Measurements from ENCODE around the gene KRT36. TPM values are rescaled to one million over a fixed set of nuclear protein-coding genes. Genes with fewer than 3 reads are reported as not detected.

Gene KRT36
- total and polyA plus RNA-seq, 10 of the 15 experiments (the other 5 are each of a cell fraction or from before 2014, with no cell fraction given) = not detected

GRCh38 chr17:41464173-41464572 lies 25.5 kb downstream of the KRT36 start:
- ChIA-PET CTCF (no interaction called here), SMC1A (ENCODE audit: uncharacterized antibody, unreplicated experiment) (no interaction called here), RAD21 (ENCODE audit: unreplicated experiment) (no interaction called here), POLR2A (no interaction called here)
- WGBS (ENCODE audit: insufficient coverage, insufficient replicate concordance, low lambda C conversion rate, missing lambda C conversion rate) = 35% methylated on average over 11 of the region's 11 CpGs
- Histone ChIP-seq H2AFZ (ENCODE audit: control insufficient read depth, low read depth, low read length) (no peak overlapping the region), H3K9me3 (replicated peaks; ENCODE audit: control insufficient read depth, insufficient read depth, low read length) (no peaks in the 10 kb centered on the region), H3K79me2 (ENCODE audit: control insufficient read depth, insufficient read depth, low read length) (no peaks in the 10 kb centered on the region), H3K4me1 (ENCODE audit: control insufficient read depth, insufficient read depth, low read length) (no peaks in the 10 kb centered on the region), H3K36me3 (ENCODE audit: control insufficient read depth in 2 of 2, insufficient read depth in 2 of 2, low read length in 1 of 2) (no peaks in the 10 kb centered on the region), H3K27me3 (replicated peaks in 1 of 2; ENCODE audit: control insufficient read depth in 2 of 2, insufficient read depth in 2 of 2, low read length in 1 of 2) (no peaks in the 10 kb centered on the region; a peak in 2 of 4 replicates), H3K4me2 (ENCODE audit: control insufficient read depth, insufficient read depth) (no peak overlapping the region), H3K9ac (ENCODE audit: control insufficient read depth, insufficient read depth, low read length) (no peak overlapping the region), H3K27ac (ENCODE audit: control insufficient read depth, insufficient read depth) (no peak overlapping the region), H3K4me3 (no peak overlapping the region), H4K20me1 (ENCODE audit: control insufficient read depth, insufficient read depth) (no peaks in the 10 kb centered on the region)
- in situ Hi-C loops (cut with MboI) = no loop called here
- DNase-seq (ENCODE audit: low read depth, low spot score) = no peak
- TF ChIP-seq STAT3 (IDR thresholded peaks at IDR 0.05; ENCODE audit: low read depth, low read length) = no peak
- TF ChIP-seq NR2C2 (IDR thresholded peaks at IDR 0.05; ENCODE audit: borderline replicate concordance, control insufficient read depth, insufficient read length, low read depth) = no peak
- TF ChIP-seq NKRF (conservative IDR thresholded peaks at IDR 0.05) = no peak
- no peak for TF ChIP-seq CREM (IDR thresholded peaks at IDR 0.05; ENCODE audit: low read depth)
- no peak for TF ChIP-seq FOXM1 (IDR thresholded peaks at IDR 0.05; ENCODE audit: low read depth, low read length)
- no TSS peak for BruUV-seq (replicated peaks)
- no peak for ATAC-seq
- no peak for FAIRE-seq
- intact Hi-C loops (cut with micrococcal nuclease; ENCODE audit: unreplicated experiment) = no loop called here

- no peak overlapping the region for H3K4me2 ChIP-seq (ENCODE audit: control insufficient read depth, insufficient read depth)
- SMC1A ChIA-PET (ENCODE audit: uncharacterized antibody, unreplicated experiment) = no interaction called here
- CTCF ChIA-PET = interaction anchor here (1.7 kb wide), 1 partner anchor 199 kb away, joined by 3 read pairs; no protein-coding TSS in a partner anchor
- no peak overlapping the region for H3K4me3 ChIP-seq
- no peaks in the 10 kb centered on the region for H3K4me1 ChIP-seq (ENCODE audit: control insufficient read depth, insufficient read depth, low read length)
- H3K27ac ChIP-seq (ENCODE audit: control insufficient read depth, insufficient read depth) = no peak overlapping the region
- no peaks in the 10 kb centered on the region for H3K79me2 ChIP-seq (ENCODE audit: control insufficient read depth, insufficient read depth, low read length)
- RAD21 ChIA-PET (ENCODE audit: unreplicated experiment) = no interaction called here
- no peak overlapping the region for H3K9ac ChIP-seq (ENCODE audit: control insufficient read depth, insufficient read depth, low read length)
- 52% methylated on average over 7 of the region's 8 CpGs for WGBS (ENCODE audit: insufficient coverage, insufficient replicate concordance, low lambda C conversion rate, missing lambda C conversion rate)
- no TSS peak for BruUV-seq (replicated peaks)
- FAIRE-seq (no peak), ATAC-seq (no peak), DNase-seq (ENCODE audit: low read depth, low spot score) (no peak)
- H2AFZ ChIP-seq (ENCODE audit: control insufficient read depth, low read depth, low read length) = no peak overlapping the region
- no peaks in the 10 kb centered on the region for H3K9me3 ChIP-seq (replicated peaks; ENCODE audit: control insufficient read depth, insufficient read depth, low read length)
- POLR2A ChIA-PET = no interaction called here
- no peaks in the 10 kb centered on the region; a peak in 2 of 4 replicates for H3K27me3 ChIP-seq (replicated peaks in 1 of 2; ENCODE audit: control insufficient read depth in 2 of 2, insufficient read depth in 2 of 2, low read length in 1 of 2)
- H3K36me3 ChIP-seq (ENCODE audit: control insufficient read depth in 2 of 2, insufficient read depth in 2 of 2, low read length in 1 of 2) = no peaks in the 10 kb centered on the region
- in situ Hi-C loops (cut with MboI) (no loop called here), intact Hi-C loops (cut with micrococcal nuclease; ENCODE audit: unreplicated experiment) (no loop called here)
- no peaks in the 10 kb centered on the region for H4K20me1 ChIP-seq (ENCODE audit: control insufficient read depth, insufficient read depth)
- TF ChIP-seq SRF (IDR thresholded peaks at IDR 0.05; ENCODE audit: low read depth in 2 of 2, low read length in 2 of 2) (no peak), SIX5 (IDR thresholded peaks at IDR 0.05; ENCODE audit: low read depth, low read length, severe bottlenecking) (no peak), E2F8 (IDR thresholded peaks at IDR 0.05; ENCODE audit: low read depth, partially characterized antibody) (no peak), FOS (IDR thresholded peaks at IDR 0.05; ENCODE audit: borderline replicate concordance, extremely low read depth, insufficient read length) (no peak), TBL1XR1 (IDR thresholded peaks at IDR 0.05; ENCODE audit: low read depth, low read length) (no peak), HDAC2 (IDR thresholded peaks at IDR 0.05) (no peak), YY1 (IDR thresholded peaks at IDR 0.05; ENCODE audit: low read depth, low read length) (no peak)
Observed at GRCh38 chr17:41463746-41464145, 26.0 kb downstream of the KRT36 start.
